T-cell (primary cell): ENCODE data around the gene SH3BGR. TPM values are rescaled to one million over a fixed set of nuclear protein-coding genes. Genes with fewer than 3 reads are reported as not detected.
A peak's percentile ranks its signal among the peaks of the same experiment; 100 is the strongest.

Experiments used
- ATAC-seq, 4 experiments: fragments of 200-7000 bp in 3 of 4; fragments of 150-1000 bp in 1 of 4; cut with Tn5 transposase; replicated peaks in 1 of 4; 1 replicate in 3 of 4; 2 replicates in 1 of 4; pipeline ENCODE4 v1.10.0; 2021; ENCODE audit warnings: moderate library complexity in 3 of 4, mild to moderate bottlenecking in 2 of 4, moderate number of reproducible peaks in 1 of 4
- CTCF ChIA-PET, 2 donors: fragments of 300-600 bp; sonication (Branson Sonifier 250); formaldehyde crosslinking; loops; one replicate each; lab custom pipeline; 2022; ENCODE audit warnings: antibody characterized with exemption in 2 of 2; lab: Charles Lee
- POLR2A ChIA-PET, 2 donors: fragments of 300-600 bp; sonication (Branson Sonifier 250); formaldehyde crosslinking; loops; one replicate each; lab custom pipeline; 2022; ENCODE audit warnings: antibody characterized with exemption in 2 of 2; lab: Charles Lee
- DNase-seq, 35 experiments: peaks; one replicate each; pipeline versions ENCODE4 v3.0.0 to v3.0.0-alpha.2; 2013 to 2023
- H3K27ac ChIP-seq: one replicate; pipeline ENCODE4 v1.5.1; 2013; ENCODE audit warnings: low read length
- H3K27me3 ChIP-seq, 2 experiments: replicated peaks in 1 of 2; 1 replicate in 1 of 2; 2 replicates in 1 of 2; pipeline versions ENCODE4 v1.6.1 to v1.7.0; 2013; ENCODE audit warnings: low read length in 1 of 2, mixed read lengths in 1 of 2; ENCODE audit not compliant: control insufficient read depth in 2 of 2, insufficient read depth in 2 of 2; ENCODE audit errors: extremely low read depth in 1 of 2
- H3K36me3 ChIP-seq, 2 donors: 1 replicate in 1 of 2; 2 replicates in 1 of 2; pipeline versions ENCODE4 v1.6.1 to v1.7.0; 2013; ENCODE audit warnings: low read length in 1 of 2; ENCODE audit not compliant: control insufficient read depth in 2 of 2, insufficient read depth in 1 of 2; ENCODE audit errors: extremely low read depth in 1 of 2
- H3K4me1 ChIP-seq, 2 experiments: 1 replicate in 1 of 2; 2 replicates in 1 of 2; pipeline versions ENCODE4 v1.6.1 to v1.7.0; 2013; ENCODE audit warnings: low read length in 2 of 2, mixed read lengths in 1 of 2; ENCODE audit not compliant: insufficient read depth in 2 of 2, control insufficient read depth in 1 of 2; ENCODE audit errors: extremely low read depth in 1 of 2
- H3K4me3 ChIP-seq, 2 donors: 1 replicate in 1 of 2; 2 replicates in 1 of 2; pipeline versions ENCODE4 v1.5.1 to v1.7.0; 2013; ENCODE audit warnings: mild to moderate bottlenecking in 2 of 2, low read length in 1 of 2, moderate library complexity in 1 of 2; ENCODE audit not compliant: control insufficient read depth in 1 of 2; ENCODE audit errors: extremely low read depth in 1 of 2
- H3K9me3 ChIP-seq: 2 replicates; pipeline ENCODE4 v1.7.0; 2013
- H3K27ac Mint-ChIP-seq, 2 donors: one replicate each; pipeline ENCODE4 v1.8.0; 2020 to 2021; ENCODE audit warnings: mild to moderate bottlenecking in 2 of 2, mixed read lengths in 2 of 2
- H3K27me3 Mint-ChIP-seq, 2 donors: one replicate each; pipeline ENCODE4 v1.8.0; 2021 to 2022; ENCODE audit warnings: mixed read lengths in 2 of 2
- H3K36me3 Mint-ChIP-seq: one replicate; pipeline ENCODE4 v1.8.0; 2021; ENCODE audit warnings: mixed read lengths
- H3K4me1 Mint-ChIP-seq, 3 donors: one replicate each; pipeline ENCODE4 v1.8.0; 2020 to 2022; ENCODE audit warnings: mixed read lengths in 3 of 3, mild to moderate bottlenecking in 1 of 3
- H3K4me3 Mint-ChIP-seq, 3 donors: one replicate each; pipeline ENCODE4 v1.8.0; 2020 to 2022; ENCODE audit warnings: mild to moderate bottlenecking in 3 of 3, mixed read lengths in 3 of 3, moderate library complexity in 3 of 3
- H3K9me3 Mint-ChIP-seq, 3 donors: one replicate each; pipeline ENCODE4 v1.8.0; 2020 to 2022; ENCODE audit warnings: mixed read lengths in 3 of 3
- WGBS: methylation state at CpG from one replicate; pipeline ENCODE4 v1.1.5; 2013; ENCODE audit warnings: missing lambda C conversion rate; ENCODE audit not compliant: insufficient coverage; 5-methylcytosine and 5-hydroxymethylcytosine counted together
- total RNA-seq, 35 experiments: library from RNA in 6 of 35; stranded (reverse) in 6 of 35; fragments of 120-200 nt in 1 of 35; gene quantifications; one replicate each; pipeline versions ENCODE4 v1.2.1 to v1.2.4 and lab custom pipeline; 2013 to 2026

SH3BGR gene
- total RNA-seq, 5 donors from 2014 or later (not counting 1 experiment from before 2014, with no cell fraction given), result 1.3 to 2.0 (median 1.8) TPM

DNA sequence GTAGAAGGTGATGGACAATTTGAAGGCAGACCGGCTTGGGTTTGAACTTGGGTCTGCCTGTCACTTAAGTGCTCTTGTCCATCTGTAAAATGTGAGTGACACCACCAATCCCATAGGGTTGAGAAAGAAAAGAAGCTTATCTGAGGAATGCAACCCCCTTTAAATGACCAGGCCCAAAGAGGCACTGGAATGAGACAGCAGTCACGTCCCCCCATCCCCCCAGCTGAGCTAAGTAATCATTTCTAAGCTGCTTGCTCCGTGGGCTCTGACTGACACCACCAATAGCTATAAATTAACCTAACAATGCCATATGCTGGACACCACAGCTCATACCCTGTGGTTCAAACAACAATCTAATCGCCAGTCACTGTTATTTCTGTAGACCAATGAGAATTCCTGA lies 21.3 kb upstream of the SH3BGR start:
- CTCF ChIA-PET, result interaction anchor here in 1 of 2 donors (0.5 kb wide), 1 partner anchor 226 kb away, joined by 3 read pairs; no protein-coding TSS in a partner anchor

GRCh38 chr21:39430954-39431353 lies 20.8 kb upstream of the SH3BGR start:
- no peak overlapping the region for H3K27ac ChIP-seq
- ATAC-seq (no peak), DNase-seq (no peak)
- peaks cover 0 to 5% of the 10 kb centered on the region in 2 experiments for H3K27me3 ChIP-seq
- H3K36me3 ChIP-seq, result no peaks in the 10 kb centered on the region
- Mint-ChIP-seq H3K4me3 (no peak overlapping the region), H3K27me3 (peaks cover 5 to 8% of the 10 kb centered on the region in 2 donors), H3K27ac (no peak overlapping the region), H3K4me1 (no peaks in the 10 kb centered on the region), H3K36me3 (no peaks in the 10 kb centered on the region), H3K9me3 (no peaks in the 10 kb centered on the region)
- no peaks in the 10 kb centered on the region for H3K9me3 ChIP-seq
- no peak overlapping the region for H3K4me3 ChIP-seq
- ChIA-PET CTCF (no interaction called here), POLR2A (interaction anchor here in 1 of 2 donors (0.6 kb wide), 1 partner anchor 21 kb away, joined by 3 read pairs; no protein-coding TSS in a partner anchor)
- H3K4me1 ChIP-seq, result no peaks in the 10 kb centered on the region
- 88% methylated on average over 2 of the region's 2 CpGs for WGBS

More for the DNA sequence above, 21.3 kb upstream of the SH3BGR start:
- Histone ChIP-seq H3K36me3 (no peaks in the 10 kb centered on the region), H3K27ac (no peak overlapping the region), H3K4me1 (no peaks in the 10 kb centered on the region), H3K9me3 (no peaks in the 10 kb centered on the region), H3K27me3 (peaks cover 0 to 5% of the 10 kb centered on the region in 2 experiments), H3K4me3 (no peak overlapping the region)
- 93% methylated on average over 3 of the region's 4 CpGs for WGBS
- ATAC-seq (no peak), DNase-seq (no peak)
- peaks cover 5 to 8% of the 10 kb centered on the region in 2 donors for H3K27me3 Mint-ChIP-seq
- POLR2A ChIA-PET, result no interaction called here
- no peaks in the 10 kb centered on the region for H3K4me1 Mint-ChIP-seq
- no peaks in the 10 kb centered on the region for H3K36me3 Mint-ChIP-seq
- H3K27ac Mint-ChIP-seq, result no peak overlapping the region
- H3K4me3 Mint-ChIP-seq, result no peak overlapping the region
- H3K9me3 Mint-ChIP-seq, result no peaks in the 10 kb centered on the region

- POLR2A ChIA-PET, result no interaction called here
- H3K4me3 ChIP-seq, result no peak overlapping the region
- peaks cover 22 to 23% of the 10 kb centered on the region in 2 donors for H3K27me3 Mint-ChIP-seq
- CTCF ChIA-PET, result no interaction called here
- H3K9me3 Mint-ChIP-seq, result no peaks in the 10 kb centered on the region
- peaks cover 0 to 6% of the 10 kb centered on the region in 2 experiments for H3K27me3 ChIP-seq
- no peaks in the 10 kb centered on the region for H3K36me3 Mint-ChIP-seq
- no peak overlapping the region for H3K27ac ChIP-seq
- no peak for DNase-seq
- H3K4me1 ChIP-seq, result no peaks in the 10 kb centered on the region
- no peak overlapping the region for H3K4me3 Mint-ChIP-seq
- no peak for ATAC-seq
- WGBS, result no CpG with 5 or more reads among the region's 4 CpGs
- no peaks in the 10 kb centered on the region for H3K4me1 Mint-ChIP-seq
- no peaks in the 10 kb centered on the region for H3K36me3 ChIP-seq
- H3K9me3 ChIP-seq, result no peaks in the 10 kb centered on the region
- H3K27ac Mint-ChIP-seq, result no peak overlapping the region
Observed at GRCh38 chr21:39434950-39435349, 16.8 kb upstream of the SH3BGR start.

- ChIA-PET POLR2A (no interaction called here), CTCF (interaction anchor here (0.7 to 1.0 kb wide), 2 partner anchors 23 to 52 kb away, joined by 3 to 4 read pairs; no protein-coding TSS in a partner anchor)
- Mint-ChIP-seq H3K9me3 (no peaks in the 10 kb centered on the region), H3K4me3 (no peak overlapping the region), H3K36me3 (no peaks in the 10 kb centered on the region), H3K27ac (no peak overlapping the region), H3K4me1 (no peaks in the 10 kb centered on the region), H3K27me3 (peaks cover 28 to 31% of the 10 kb centered on the region in 2 donors)
- H3K27me3 ChIP-seq, result peaks cover 0 to 18% of the 10 kb centered on the region in 2 experiments
- ATAC-seq (no peak), DNase-seq (no peak)
- H3K4me3 ChIP-seq, result no peak overlapping the region
- no CpG with 5 or more reads among the region's 1 CpG for WGBS
- H3K27ac ChIP-seq, result no peak overlapping the region
- H3K4me1 ChIP-seq, result no peaks in the 10 kb centered on the region
- H3K9me3 ChIP-seq, result no peaks in the 10 kb centered on the region
- no peaks in the 10 kb centered on the region for H3K36me3 ChIP-seq
Observed at GRCh38 chr21:39439232-39439631, 12.5 kb upstream of the SH3BGR start.

- Histone ChIP-seq H3K36me3 (no peaks in the 10 kb centered on the region), H3K4me1 (peaks cover 5 to 8% of the 10 kb centered on the region in 2 experiments), H3K4me3 (no peak overlapping the region), H3K27me3 (peaks cover 0 to 15% of the 10 kb centered on the region in 2 experiments), H3K9me3 (no peaks in the 10 kb centered on the region), H3K27ac (no peak overlapping the region)
- Mint-ChIP-seq H3K27me3 (peaks cover 28% of the 10 kb centered on the region in 2 donors), H3K27ac (no peak overlapping the region), H3K4me3 (no peak overlapping the region), H3K9me3 (no peaks in the 10 kb centered on the region), H3K4me1 (peaks cover 12 to 22% (median 15%) of the 10 kb centered on the region in 3 donors), H3K36me3 (no peaks in the 10 kb centered on the region)
- WGBS, result 96% methylated on average over 7 of the region's 13 CpGs
- ATAC-seq (peak in 2 of 4 experiments; percentile 36 to 45), DNase-seq (peak in 27 of 35 experiments; percentile 8 to 62 (median 20))
- ChIA-PET CTCF (interaction anchor here (0.6 to 0.7 kb wide), 3 partner anchors 28 to 1849 kb away, joined by 3 read pairs; no protein-coding TSS in a partner anchor), POLR2A (interaction anchor here in 1 of 2 donors (0.6 kb wide), 1 partner anchor 141 kb away, joined by 6 read pairs; no protein-coding TSS in a partner anchor)
Observed at GRCh38 chr21:39441502-39442475, 10.0 kb upstream of the SH3BGR start.
